Lower leg skin (tissue), 4 donors: ENCODE measurements around the gene KIF17. TPM values are rescaled to one million over a fixed set of nuclear protein-coding genes. Genes with fewer than 3 reads are reported as not detected.
A peak's percentile ranks its signal among the peaks of the same experiment; 100 is the strongest.

Source experiments
- DNase-seq, 2 donors: peaks; one replicate each; pipeline ENCODE4 v3.0.0-alpha.2; 2019; ENCODE audit warnings: low spot score in 2 of 2
- H3K4me3 ChIP-seq: fragments of 200-600 bp; sonication (generic); 2 replicates; pipeline ENCODE4 v1.5.1; 2017; ENCODE audit warnings: mild to moderate bottlenecking, low read depth; ENCODE audit not compliant: poor library complexity, severe bottlenecking
- POLR2A ChIP-seq, 2 donors: fragments of 450-650 bp; IDR thresholded peaks; one replicate each; pipeline ENCODE4 v1.6.1; 2016 to 2017; ENCODE audit warnings: antibody characterized with exemption in 2 of 2, mild to moderate bottlenecking in 1 of 2, moderate library complexity in 1 of 2
- whole genome bisulfite sequencing, 2 donors: methylation state at CpG; one replicate each; pipeline ENCODE4 v1.1.5; 2018; 5-methylcytosine and 5-hydroxymethylcytosine counted together
- intact Hi-C: fragments of 100-400 bp; cut with DNase I; formaldehyde crosslinking; loops from one replicate; pipeline ENCODE4 v1.15.0; 2023; ENCODE audit warnings: low total_unique reads
- total RNA-seq, 4 donors: library from RNA; depleted of rRNA; stranded (reverse); fragments of >200 nt; gene quantifications; one replicate each; pipeline ENCODE4 v1.1.0, GENCODE V29; 2016
- TF ChIP-seq, protein P1 (sequence below), 3 donors: fragments of 450-650 bp; IDR thresholded peaks; one replicate each; pipeline ENCODE4 v1.5.1; 2016; ENCODE audit warnings: antibody characterized with exemption in 3 of 3, mild to moderate bottlenecking in 3 of 3, moderate library complexity in 2 of 3

Gene KIF17
- total RNA-seq, 4 donors from 2014 or later = 0.30 to 5.7 (median 2.2) TPM

DNA sequence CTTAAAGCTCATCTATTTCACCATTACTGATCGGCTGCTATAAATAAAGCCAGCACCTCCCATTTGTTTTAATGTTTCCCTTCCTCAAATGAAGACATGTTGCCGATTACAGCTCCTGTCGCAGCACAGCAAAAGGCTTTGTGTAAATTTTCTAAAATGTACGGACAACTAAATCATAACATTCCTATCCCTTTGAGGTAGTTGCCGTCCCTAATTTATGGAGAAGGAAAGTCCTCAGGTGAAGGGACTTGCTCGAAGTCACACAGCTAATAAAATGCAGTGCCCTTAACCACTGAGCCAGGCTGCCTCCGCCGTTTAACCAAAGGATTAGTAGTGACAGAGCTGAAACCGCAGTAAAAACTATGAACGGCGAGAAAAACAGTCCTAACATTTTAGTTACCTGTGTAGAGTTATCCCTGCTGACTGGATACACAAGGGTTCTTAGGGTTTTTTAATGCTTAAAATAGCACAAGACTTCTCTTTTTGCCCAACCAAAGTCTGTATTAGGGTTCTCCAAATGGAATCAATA lies 83.7 kb downstream of the KIF17 start:
- intact Hi-C loops = loop anchor here (5.0 kb wide), 1 partner anchor 112 kb away; no protein-coding TSS in a partner anchor
- DNase-seq = no peak
- TF ChIP-seq, protein P1, sequence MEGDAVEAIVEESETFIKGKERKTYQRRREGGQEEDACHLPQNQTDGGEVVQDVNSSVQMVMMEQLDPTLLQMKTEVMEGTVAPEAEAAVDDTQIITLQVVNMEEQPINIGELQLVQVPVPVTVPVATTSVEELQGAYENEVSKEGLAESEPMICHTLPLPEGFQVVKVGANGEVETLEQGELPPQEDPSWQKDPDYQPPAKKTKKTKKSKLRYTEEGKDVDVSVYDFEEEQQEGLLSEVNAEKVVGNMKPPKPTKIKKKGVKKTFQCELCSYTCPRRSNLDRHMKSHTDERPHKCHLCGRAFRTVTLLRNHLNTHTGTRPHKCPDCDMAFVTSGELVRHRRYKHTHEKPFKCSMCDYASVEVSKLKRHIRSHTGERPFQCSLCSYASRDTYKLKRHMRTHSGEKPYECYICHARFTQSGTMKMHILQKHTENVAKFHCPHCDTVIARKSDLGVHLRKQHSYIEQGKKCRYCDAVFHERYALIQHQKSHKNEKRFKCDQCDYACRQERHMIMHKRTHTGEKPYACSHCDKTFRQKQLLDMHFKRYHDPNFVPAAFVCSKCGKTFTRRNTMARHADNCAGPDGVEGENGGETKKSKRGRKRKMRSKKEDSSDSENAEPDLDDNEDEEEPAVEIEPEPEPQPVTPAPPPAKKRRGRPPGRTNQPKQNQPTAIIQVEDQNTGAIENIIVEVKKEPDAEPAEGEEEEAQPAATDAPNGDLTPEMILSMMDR (IDR thresholded peaks at IDR 0.05) = no peak
- TF ChIP-seq POLR2A (IDR thresholded peaks at IDR 0.05) = no peak
- 1 to 2% methylated on average over 11 of the region's 11 CpGs for WGBS, 2 donors
- peak overlapping the region; percentile 99 for H3K4me3 ChIP-seq

DNA sequence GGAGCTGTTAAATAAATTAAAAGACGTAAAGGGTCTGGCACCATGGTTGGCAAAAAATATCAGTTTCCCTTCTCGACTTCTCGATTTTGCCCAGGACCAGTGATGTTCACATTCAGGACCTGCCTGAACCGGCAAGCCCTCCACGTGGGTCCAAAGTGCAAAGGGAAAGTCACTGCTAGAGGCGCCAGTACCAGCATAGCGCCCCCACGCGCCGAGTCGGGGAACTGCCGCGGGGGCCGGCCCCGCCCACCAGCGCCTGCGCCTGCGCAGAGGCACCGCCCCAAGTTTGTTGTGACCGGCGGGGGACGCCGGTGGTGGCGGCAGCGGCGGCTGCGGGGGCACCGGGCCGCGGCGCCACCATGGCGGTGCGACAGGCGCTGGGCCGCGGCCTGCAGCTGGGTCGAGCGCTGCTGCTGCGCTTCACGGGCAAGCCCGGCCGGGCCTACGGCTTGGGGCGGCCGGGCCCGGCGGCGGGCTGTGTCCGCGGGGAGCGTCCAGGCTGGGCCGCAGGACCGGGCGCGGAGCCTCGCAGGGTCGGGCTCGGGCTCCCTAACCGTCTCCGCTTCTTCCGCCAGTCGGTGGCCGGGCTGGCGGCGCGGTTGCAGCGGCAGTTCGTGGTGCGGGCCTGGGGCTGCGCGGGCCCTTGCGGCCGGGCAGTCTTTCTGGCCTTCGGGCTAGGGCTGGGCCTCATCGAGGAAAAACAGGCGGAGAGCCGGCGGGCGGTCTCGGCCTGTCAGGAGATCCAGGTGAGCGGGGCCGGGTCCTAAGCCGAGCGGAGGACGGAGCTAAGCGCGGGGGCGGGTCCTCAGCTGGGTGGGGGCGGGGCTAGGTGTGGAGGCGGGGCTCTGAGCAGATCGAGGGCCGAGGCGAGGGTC lies 84.4 kb downstream of the KIF17 start, which contains the start of gene PINK1:
TSS of gene PINK1 (plus strand) at position 269 of the 875 bp plus-strand sequence. CDS start at position 360, 91 bp downstream.
- peak in 1 of 2 donors; percentile 68 for TF ChIP-seq POLR2A (IDR thresholded peaks at IDR 0.05)
- TF ChIP-seq, protein P1 (IDR thresholded peaks at IDR 0.05) = peak in 2 of 3 donors; percentile 93 to 98
- intact Hi-C loops = loop anchor here (5.0 kb wide), 1 partner anchor 111 kb away; no protein-coding TSS in a partner anchor
- WGBS, 2 donors = 1 to 2% methylated on average over 42 to 50 of the region's 93 CpGs
- peak within 1 kb of the TSS; percentile 99 for H3K4me3 ChIP-seq
- peak; percentile 76 to 96 for DNase-seq

DNA sequence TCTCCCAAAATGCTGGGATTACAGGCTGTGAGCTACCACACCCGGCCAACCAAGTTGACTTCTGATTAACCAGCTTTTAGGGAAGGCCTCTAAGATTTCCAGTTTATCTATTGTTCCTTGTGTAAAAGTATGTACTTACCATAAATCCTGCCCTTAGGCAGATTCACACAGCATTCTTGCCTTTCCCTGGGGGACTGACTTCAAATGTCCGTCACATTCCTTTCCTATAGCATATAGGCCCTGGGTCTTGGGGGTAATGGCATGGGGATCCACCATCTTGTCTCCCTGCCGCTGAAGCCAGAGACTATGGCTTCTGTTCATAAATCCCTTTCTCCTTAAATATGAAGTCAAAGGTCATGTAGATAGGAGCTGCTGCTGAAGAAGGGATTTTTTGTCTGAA lies 85.4 kb downstream of the KIF17 start:
- no peak overlapping the region for H3K4me3 ChIP-seq
- no peak for TF ChIP-seq POLR2A (IDR thresholded peaks at IDR 0.05)
- TF ChIP-seq, protein P1 (IDR thresholded peaks at IDR 0.05) = no peak
- DNase-seq = no peak
- WGBS, 2 donors = 81 to 88% methylated on average over 3 of the region's 3 CpGs
- intact Hi-C loops = loop anchor here (5.0 kb wide), 1 partner anchor 110 kb away; no protein-coding TSS in a partner anchor

DNA sequence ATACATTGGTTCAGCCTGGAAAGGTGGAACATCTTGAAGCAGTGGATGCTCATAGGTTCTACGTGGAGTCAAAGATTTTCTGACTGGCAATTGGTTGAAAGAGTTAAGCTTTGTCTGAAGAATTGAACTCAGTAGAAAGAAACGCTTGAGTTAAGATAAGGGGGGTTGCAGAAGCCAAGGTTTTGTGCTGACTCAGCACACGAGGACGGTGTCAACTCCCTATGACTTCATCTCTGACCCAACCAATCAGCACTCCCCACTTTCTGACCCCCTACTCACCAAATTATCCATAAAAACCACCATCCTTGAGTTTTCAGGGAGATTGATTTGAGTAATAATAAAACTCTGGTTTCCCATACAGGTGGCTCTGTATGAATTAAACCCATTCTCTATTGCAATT lies 87.1 kb downstream of the KIF17 start:
- intact Hi-C loops = loop anchor here (5.0 kb wide), 1 partner anchor 108 kb away; no protein-coding TSS in a partner anchor
- H3K4me3 ChIP-seq = no peak overlapping the region
- TF ChIP-seq, protein P1 (IDR thresholded peaks at IDR 0.05) = no peak
- TF ChIP-seq POLR2A (IDR thresholded peaks at IDR 0.05) = no peak
- DNase-seq = no peak
- 47 to 49% methylated on average over 4 of the region's 4 CpGs for WGBS, 2 donors

DNA sequence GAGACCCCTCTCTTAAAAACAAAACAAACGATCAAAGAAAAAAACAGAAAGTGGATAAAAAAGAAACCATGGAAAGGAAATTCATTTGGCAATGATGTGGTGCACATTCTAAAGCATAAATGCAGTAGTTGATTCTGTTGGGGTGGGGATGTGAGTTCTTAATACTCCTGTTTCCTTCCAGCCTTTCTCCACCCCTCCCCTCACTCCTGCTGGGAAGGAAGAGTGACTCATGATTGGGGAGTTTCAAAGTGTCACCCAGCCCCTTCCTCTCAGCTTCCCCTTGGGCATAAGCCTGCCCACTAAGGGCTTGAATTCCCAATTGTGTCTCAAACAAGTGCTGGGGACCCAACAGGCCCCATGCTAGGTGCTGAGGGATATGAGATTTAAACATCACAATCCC lies 91.3 kb downstream of the KIF17 start:
- WGBS, 2 donors = 61 to 68% methylated on average over 1 of the region's 1 CpG
- TF ChIP-seq POLR2A (IDR thresholded peaks at IDR 0.05) = no peak
- TF ChIP-seq, protein P1 (IDR thresholded peaks at IDR 0.05) = no peak
- DNase-seq = no peak
- H3K4me3 ChIP-seq = no peak overlapping the region
- intact Hi-C loops = no loop called here
